ENCODE results near the gene EXOC7.

GRCh38 chr17:76086384-76086783, 17.2 kb downstream of the EXOC7 start:
- TF ChIP-seq MAX (IDR thresholded peaks at IDR 0.05) (no peak), SP1 (IDR thresholded peaks at IDR 0.05; ENCODE audit: low read depth) (no peak), ZFX (IDR thresholded peaks at IDR 0.05) (no peak), EZH2 (IDR thresholded peaks at IDR 0.05) (no peak)
- TF ChIP-seq, protein P1, sequence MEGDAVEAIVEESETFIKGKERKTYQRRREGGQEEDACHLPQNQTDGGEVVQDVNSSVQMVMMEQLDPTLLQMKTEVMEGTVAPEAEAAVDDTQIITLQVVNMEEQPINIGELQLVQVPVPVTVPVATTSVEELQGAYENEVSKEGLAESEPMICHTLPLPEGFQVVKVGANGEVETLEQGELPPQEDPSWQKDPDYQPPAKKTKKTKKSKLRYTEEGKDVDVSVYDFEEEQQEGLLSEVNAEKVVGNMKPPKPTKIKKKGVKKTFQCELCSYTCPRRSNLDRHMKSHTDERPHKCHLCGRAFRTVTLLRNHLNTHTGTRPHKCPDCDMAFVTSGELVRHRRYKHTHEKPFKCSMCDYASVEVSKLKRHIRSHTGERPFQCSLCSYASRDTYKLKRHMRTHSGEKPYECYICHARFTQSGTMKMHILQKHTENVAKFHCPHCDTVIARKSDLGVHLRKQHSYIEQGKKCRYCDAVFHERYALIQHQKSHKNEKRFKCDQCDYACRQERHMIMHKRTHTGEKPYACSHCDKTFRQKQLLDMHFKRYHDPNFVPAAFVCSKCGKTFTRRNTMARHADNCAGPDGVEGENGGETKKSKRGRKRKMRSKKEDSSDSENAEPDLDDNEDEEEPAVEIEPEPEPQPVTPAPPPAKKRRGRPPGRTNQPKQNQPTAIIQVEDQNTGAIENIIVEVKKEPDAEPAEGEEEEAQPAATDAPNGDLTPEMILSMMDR (IDR thresholded peaks at IDR 0.05 in 2 of 3, conservative IDR thresholded peaks at IDR 0.05 in 1 of 3; ENCODE audit: borderline replicate concordance in 1 of 3, insufficient read depth in 1 of 3, low read depth in 2 of 3, low read length in 2 of 3): no peak
